NCI-H128 (cell line): ENCODE results near the gene C13orf46.
"Not testable (repeated sequence)": the region's sequence is repeated elsewhere in the genome, so short reads cannot be mapped to it uniquely, and the experiment has no call there.

Source experiments
- DNase-seq: peaks from one replicate; lab custom pipeline; 2025; ENCODE audit not compliant: unreplicated experiment; lab: John Stamatoyannopoulos, UW

C13orf46 gene

GRCh38 chr13:113995051-113995601 lies 21.2 kb upstream of the C13orf46 start:
- DNase-seq, result no peak

- DNase-seq, result no peak
Measured at GRCh38 chr13:113992276-113993005, 18.6 kb upstream of the C13orf46 start.

GRCh38 chr13:113991676-113992179 lies 17.9 kb upstream of the C13orf46 start:
- no peak for DNase-seq

- peak; percentile 49 for DNase-seq
Measured at GRCh38 chr13:113991191-113991669, 17.4 kb upstream of the C13orf46 start.

- DNase-seq, result no peak
Measured at GRCh38 chr13:113990321-113990837, 16.5 kb upstream of the C13orf46 start.

GRCh38 chr13:113989585-113990300 lies 15.9 kb upstream of the C13orf46 start:
- no peak for DNase-seq

GRCh38 chr13:113988859-113989258 lies 15.0 kb upstream of the C13orf46 start:
- DNase-seq, result not testable (repeated sequence)

GRCh38 chr13:113982296-113982661 lies 8.4 kb upstream of the C13orf46 start:
- no peak for DNase-seq

- no peak for DNase-seq
Measured at GRCh38 chr13:113981611-113982295, 7.9 kb upstream of the C13orf46 start.

- peak; percentile 83 for DNase-seq
Measured at GRCh38 chr13:113981194-113981605, 7.3 kb upstream of the C13orf46 start.

GRCh38 chr13:113980489-113981064 lies 6.7 kb upstream of the C13orf46 start:
- DNase-seq, result no peak

GRCh38 chr13:113979791-113980471 lies 6.1 kb upstream of the C13orf46 start:
- no peak for DNase-seq

GRCh38 chr13:113978741-113979481 lies 5.0 kb upstream of the C13orf46 start:
- no peak for DNase-seq

GRCh38 chr13:113977976-113978375 lies 4.1 kb upstream of the C13orf46 start:
- DNase-seq, result no peak

GRCh38 chr13:113976711-113977684 lies 3.1 kb upstream of the C13orf46 start:
- DNase-seq, result no peak

- DNase-seq, result no peak
Measured at GRCh38 chr13:113975416-113975815, 1.5 kb upstream of the C13orf46 start.

GRCh38 chr13:113974304-113975281 lies 717 bp upstream of the C13orf46 start:
- DNase-seq, result no peak
